NCI-H82 (cell line): ENCODE data around the gene PTPRM.

Experiments used
- DNase-seq: peaks from one replicate; lab custom pipeline; 2025; lab: John Stamatoyannopoulos, UW

The PTPRM gene

DNA sequence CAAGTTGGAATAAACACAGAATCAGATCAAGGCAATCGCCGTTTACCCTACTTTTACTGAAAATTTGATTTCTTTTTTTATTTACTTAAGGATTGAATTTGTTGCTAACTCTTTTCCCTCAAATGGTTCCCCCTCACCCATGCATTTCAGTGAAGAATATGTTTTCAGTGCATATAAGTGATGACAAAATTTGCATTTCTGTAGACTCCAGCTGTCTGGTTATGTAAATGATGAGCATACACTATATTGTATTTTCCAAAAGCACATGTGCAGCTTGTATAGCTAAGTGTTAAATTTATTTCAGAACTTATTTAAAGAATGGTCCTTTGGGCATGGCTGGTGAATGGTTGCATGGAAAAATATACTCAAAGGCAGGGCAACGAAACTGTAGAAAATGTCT lies 437.7 kb downstream of the PTPRM start:
- no peak for DNase-seq

DNA sequence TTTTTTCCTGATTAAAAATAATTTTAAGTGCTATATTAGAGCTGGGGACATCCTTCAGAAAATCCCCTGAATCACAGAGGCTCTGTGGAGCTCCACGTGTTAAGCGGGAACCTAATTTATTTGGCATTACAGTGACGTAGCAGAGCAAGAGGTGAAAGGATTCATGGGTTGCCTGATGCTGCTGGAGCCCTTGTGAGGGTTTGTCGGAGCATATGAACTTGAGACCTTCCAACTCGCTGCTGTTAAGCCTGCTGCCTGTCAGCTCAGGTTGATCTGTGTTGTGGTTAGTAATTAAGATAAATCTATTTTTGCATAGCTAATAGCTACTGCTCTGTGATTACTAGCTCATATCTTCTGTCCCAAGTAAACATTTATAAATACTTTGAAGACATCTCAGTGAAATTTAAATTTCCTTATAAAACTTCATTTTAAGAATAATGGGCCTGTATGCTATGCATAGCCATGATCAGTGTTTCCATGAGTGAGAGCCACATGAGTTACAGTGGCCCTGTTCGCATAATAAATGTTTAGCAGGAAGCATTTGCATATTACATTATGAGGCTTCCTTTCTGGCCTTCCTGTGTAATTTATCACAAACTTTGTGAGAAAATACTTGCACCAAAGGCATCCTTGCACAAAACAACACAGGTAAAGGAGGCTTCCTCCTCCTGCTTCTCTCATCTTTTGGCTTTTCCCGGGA lies 438.9 kb downstream of the PTPRM start:
- peak; percentile 73 for DNase-seq

DNA sequence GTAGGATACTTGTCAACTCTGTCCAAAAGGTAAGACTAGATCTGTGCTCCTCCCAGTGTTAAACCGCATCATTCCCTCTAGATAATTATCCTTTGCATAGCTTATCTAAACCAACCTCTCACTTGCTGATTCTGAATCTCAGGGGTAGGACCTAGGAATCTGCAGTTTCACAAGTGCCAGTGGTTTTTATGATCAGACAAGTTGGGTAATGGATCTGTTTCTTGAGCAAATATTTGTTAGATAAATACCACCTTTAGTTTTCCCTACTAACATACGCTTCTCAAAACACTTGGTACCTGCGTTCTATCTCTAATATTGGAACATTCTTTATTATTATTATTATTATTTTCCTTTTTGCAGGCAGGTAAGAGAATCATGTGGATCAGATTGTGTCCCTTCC lies 439.9 kb downstream of the PTPRM start:
- no peak for DNase-seq

DNA sequence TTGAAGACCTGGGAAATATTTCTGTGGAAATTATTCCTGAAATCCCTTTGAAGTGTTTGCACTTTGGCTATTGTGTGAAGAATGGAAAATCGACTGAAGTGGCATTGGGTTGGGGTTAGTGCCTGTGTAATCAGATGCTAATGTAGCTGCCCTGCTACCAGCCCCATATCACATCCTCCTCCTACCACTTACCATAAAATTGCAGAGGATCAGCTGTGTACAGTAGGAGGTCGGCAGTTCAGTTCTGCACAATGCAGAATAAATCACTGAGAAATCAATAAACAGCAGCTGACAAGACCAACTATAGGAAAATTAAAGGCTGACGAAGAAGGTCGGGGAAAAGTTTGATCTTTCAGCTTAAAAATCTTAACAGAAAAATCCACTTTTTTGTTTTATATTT lies 440.9 kb downstream of the PTPRM start:
- DNase-seq = no peak

DNA sequence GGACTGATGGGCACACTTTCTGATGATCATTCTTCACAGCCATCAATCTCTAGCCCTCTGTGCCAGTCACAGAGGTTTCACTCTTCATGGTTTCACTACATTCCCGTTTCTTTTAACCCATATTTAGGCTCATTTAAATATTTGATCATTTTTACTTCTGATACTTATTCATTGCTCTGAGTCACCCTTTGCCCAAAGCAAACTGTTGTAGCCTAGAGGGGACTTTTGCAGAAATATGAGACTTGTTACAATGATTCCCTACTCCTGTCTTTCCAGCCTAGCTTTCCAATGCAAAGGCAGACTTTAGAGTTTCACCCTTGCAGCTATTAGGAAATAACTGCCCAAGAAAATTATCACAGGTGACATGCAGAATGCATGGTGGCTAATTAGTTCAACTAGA lies 444.2 kb downstream of the PTPRM start:
- DNase-seq = no peak

DNA sequence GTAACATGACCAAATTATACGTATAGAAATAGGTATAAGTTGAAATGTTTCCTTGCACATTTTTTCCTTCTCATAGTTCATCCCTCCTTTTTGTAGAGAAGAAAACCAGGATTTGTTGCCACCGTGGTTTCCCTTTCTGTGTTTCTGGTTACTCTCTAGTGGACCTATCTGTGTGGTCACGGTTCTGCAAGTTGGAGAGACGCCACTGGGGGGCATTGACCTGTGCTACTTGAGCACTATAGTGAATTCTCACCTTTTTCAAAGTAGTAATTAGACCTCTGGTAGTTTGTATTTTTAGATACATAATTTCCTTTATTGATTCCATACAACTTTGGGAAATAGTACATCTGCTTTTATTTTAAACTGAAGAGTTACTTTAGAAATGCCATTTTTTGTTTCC lies 444.8 kb downstream of the PTPRM start:
- DNase-seq = peak; percentile 15

DNA sequence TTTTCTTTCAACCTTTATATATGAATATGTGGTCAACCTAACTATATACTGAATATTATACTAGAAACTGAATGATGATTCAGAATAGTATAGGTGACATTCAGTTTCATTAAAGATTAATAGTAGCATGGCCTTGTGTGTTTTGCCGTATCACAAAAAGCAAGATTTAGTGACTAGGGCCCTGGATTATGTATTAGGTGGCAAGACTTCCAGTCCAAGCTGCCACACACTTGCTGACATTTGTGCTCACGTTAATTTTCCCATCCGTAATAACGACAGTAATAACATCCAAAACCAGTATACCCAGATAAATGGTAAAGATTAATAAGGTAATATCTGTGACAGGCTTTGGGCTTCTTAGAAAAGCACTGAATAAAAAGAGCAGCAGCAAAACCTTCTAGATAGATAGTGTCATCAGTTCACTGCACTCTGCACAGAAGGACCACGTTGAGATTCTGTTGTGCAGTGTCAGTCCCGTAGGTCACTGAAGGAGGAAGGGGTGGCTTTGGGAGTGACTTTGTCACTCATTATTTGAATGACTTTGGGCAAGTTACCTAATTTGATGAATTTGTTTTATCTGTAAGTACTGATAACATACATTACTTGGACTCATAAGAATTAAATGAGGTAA lies 451.7 kb downstream of the PTPRM start:
- DNase-seq = no peak

DNA sequence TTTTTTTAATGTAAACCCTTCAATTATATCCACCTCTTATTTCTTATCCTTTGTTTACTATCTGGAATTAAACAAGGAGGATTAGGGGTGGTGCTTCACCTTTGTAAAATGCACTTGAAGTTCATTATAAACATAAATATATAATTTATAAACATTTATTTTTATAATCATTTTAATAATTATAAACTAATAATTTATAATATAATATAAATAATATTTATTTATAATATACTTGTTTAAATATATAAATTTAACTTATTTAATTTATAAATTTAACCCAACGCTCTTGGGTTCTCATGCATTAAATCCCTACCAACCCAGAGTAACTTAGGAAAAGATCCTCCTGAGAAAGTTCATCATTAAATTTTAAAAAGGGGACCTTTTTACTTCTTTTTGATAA lies 452.5 kb downstream of the PTPRM start:
- no peak for DNase-seq

DNA sequence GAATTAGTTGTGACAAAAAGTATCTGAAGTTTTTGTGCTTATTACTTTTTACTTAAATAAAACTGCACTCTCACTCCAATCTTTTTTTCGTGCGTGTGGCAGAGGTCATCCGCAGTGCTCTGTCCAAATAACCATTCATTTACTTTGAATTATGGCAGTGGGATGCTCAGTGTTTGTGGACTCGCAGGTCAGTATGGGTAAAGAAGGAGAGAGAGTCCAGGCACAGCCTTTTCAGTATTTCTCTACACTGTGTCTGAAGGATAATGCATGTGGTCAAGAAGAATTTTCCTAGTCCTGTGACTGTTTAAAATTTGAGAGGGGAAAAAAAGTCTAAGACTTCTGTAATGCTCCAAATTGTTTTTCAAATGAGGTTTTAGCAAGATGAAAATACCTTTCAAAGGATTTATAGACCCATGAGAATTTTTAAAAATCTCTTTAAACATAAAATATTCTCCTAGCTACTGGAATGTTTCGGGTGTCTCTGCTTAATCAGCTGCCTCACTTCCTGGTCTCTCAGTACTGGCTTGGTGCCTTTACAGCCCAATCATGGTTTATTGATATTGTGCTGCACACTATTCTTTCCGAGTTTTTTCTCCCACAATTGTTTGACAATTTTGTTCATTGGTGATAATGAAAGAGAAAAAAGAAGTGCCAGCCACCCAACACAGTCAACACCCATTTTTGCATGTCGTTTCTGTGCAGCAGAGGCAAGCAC lies 453.2 kb downstream of the PTPRM start:
- no peak for DNase-seq

DNA sequence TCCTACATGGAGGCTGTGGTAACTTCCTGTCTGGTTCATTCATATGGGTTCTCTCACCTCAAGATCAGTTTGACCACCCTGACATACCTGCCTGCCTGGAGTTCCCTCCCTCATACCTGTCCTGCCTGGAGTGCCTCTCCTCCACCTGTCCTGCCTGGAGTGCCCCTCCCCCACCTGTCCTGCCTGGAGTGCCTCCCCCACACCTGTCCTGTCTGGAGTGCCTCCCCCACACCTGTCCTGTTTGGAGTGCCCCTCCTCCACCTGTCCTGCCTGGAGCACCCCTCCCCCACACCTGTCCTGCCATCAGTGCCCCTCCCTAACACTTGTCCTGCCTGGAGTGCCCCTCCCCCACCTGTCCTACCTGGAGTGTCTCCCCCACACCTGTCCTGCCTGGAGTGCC lies 461.9 kb downstream of the PTPRM start:
- DNase-seq = no peak

DNA sequence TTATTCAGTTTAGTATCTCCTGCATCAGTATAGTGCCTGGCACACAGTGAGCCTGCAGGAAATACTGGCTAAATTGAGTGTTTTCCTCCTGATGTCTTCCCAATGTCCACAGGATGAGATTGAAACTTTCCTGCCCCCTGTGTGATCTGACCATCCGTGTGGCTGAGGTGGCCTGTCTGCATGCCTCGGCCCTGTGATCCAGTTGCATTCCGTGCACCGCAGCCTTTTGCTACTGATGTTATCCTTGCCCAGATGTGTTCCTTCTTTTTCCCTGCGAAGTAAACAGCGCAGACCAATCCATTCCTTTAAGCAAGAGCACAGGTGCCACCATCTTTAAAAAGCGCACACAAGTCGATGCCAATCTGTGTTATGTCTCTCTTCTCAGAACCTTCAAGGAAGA lies 462.6 kb downstream of the PTPRM start:
- DNase-seq = no peak

DNA sequence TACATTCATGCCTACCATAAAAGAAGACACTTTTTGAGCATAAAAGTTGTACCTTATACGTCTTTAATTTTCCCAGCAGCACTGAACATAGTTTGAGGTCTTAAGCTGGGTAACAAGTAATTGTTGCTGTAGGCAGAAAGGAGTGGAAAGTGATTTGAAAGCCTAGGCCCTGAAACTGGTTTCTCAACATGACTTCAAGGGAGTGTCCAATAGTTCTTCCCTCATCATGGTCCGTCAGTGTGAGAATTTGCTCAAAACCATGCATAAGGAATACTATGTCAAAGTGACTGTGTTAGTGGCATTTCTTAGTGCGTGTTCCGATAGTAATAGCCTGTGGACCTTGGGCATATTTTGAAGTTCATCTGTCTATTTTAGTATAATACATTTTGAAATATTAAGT lies 463.1 kb downstream of the PTPRM start:
- no peak for DNase-seq

DNA sequence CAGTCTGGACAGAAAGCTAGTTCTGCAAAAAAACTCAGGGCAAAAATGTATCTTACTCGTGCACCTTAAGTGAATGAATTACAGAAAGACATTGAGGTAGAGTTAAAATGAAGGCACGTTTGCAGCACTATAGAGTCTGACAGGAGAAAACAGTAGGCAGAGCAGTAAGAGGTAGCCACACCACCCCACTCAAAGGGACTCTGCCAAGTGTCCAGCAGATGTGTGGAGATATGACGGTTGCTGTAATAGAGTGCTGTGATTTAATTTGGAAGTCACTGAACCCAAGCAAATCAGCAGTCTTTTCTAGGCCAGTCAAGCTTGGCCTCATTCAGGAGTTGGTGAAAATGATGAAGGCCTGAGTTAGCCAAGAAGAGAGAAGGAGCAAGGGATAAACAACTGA lies 464.4 kb downstream of the PTPRM start:
- no peak for DNase-seq

DNA sequence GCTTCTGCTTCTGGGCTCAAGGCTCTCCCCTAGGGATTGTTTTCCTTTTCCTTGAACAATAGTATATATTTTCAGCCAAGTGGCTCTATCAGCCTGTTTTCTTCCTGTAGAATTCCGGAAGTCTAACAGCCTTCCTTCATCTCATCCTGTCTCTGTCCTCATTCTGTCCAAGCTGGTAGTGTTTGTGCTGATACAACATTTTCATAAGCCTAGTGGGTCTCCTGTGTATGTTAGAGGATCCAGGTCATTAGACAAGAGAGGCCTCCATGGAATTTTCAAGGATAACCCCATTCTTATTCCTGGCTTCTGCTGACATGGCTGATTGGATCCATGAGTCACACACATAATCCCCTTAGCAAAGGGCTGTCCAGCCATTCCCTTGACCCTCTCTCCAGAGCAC lies 467.6 kb downstream of the PTPRM start:
- no peak for DNase-seq

DNA sequence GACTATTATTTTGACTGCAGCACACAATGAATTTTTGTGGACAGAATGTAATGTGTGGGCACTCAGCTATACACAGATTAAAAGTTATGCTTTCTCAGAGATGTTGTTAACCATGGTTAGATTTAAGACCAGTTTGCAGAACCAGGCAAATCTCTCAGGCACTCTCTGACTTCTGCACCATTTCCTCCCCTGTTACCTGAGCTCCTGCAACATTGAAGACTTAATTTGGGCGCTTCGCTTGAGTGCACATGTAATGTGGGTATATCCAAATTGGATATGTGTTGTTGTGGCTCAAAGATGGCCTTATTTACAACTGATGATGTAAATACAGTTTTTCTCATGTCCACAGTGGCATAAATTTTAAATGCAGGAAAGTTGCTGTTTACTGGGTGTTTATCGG lies 469.4 kb downstream of the PTPRM start:
- DNase-seq = no peak

DNA sequence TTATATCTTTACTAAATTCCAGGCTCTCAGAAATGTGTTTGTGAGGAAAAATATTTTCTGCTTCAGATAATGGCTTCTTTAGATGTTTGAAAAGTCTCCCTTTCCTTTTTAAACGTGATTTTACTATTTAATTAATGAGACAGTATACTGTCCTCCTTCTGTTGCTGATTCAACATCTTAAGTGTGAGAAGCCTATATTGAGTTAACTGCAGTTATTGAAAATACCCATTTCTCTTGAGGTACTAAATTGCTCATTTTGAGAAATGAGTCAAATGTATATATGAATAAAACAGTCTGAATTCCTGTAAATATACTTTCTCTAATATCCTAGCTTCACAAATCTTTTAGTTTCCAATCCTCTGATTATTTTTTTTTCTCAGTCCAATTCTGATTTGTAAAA lies 470.2 kb downstream of the PTPRM start:
- no peak for DNase-seq

DNA sequence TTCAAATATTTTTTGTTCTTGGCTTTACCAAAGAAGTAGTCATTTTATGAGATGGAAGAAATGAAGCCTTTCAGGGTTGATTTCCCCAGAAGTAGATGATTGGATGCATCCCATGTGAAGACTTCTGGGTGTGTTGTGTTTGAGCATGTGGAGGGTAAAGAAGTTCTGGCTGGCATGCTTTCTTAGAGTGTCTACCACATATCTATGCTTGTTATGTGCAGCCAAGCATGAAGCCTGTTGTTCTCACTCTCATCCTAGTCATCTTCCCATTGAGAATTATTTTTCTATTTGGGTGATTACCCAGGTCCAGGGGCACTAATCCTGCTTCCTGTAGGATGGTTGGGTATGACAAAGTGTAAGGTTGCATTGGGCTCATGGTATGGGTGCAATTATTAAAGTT lies 472.9 kb downstream of the PTPRM start:
- no peak for DNase-seq

DNA sequence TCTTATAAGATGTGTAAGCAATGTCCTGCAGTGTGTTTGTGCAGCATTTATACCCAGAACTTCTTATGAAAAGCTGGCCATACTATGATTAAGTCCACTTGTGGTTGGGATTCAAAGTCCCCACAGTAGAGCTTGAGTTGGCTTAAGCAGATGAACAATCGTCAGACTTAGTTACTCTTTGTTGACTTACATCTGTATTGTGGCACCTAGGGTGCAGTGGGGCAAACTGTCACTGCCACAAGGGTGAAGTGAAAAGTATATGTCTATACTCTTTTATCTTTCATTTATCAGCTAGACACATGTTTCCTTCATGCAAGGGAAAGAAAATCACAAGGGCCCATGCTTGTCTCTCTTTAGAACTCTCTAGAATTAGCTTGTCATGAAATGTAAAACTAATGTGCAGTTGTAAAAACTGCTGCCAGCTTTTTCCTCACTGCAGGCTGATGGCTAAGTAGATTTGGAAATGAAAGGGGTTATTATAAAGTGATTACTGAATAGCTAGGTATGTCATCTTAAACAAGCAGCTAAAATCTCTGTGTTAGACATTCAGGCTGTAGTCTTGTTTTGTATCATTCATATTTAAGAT lies 474.5 kb downstream of the PTPRM start:
- peak; percentile 25 for DNase-seq

DNA sequence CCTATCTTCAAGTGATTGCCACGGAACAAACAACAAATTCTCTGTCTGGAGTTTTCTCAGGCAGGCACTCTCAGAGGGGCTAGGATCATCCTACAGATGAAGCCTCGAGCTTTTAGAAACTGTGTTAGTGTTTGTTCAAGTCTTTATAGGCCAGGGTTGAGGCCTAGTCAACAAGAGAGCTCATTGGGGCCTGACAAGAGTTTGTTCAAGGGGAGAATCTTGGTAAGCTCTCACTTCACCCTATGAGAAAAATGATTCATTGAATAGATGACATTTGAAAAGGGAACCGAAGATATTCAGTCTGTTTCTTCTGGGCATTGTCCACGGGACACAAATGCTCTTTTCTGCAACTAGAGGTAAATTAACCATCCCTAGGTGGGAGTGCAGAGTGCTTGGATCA lies 476.9 kb downstream of the PTPRM start:
- no peak for DNase-seq

DNA sequence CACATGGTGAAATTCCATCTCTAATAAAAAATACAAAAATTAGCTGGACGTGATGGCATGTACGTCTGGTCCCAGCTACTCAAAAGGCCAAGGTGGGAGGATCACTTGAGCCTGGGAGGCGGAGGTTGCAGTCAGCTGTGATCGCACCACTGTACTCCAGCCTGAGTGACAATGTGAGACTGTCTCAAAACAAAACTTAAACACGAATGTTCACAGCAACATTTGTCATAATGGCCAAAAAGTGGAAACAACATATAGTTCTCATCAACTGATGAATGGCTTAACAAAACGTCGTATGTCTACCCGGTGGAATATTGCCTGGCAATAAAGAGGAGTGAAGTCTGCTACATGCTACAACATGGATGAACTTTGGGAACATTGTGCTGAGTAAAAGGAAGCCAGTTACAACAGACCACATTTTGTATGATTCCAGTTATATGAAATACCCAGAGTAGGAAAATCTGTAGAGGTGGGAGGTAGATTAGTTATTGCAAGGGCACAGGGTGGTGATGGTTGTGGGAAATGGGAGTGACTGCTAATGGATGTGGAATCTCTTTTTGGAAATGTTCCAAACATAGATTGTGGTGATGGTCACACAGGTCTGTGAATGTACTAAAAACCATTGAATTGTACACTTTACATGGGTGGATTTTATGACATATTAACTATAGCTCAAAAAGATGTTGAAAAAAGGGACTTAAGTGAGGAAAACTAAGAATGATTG lies 478.2 kb downstream of the PTPRM start:
- DNase-seq = no peak

DNA sequence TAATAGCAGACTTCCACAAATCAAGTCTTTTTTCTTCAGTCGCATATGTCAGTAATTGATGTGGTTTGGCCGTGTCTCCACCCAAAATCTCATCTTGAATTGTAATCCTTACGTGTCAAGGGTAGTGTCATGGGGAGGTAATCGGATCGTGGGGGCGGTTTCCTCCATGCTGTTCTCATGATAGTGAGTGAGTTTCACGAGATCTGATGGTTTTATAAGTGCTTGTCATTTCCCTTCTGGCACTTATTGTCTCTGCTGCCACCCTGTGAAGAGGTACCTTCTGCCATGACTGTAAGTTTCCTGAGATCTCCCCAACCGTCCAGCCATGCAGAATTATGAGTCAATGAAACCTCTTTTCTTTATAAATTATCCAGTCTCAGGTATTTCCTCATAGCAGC lies 478.8 kb downstream of the PTPRM start:
- DNase-seq = no peak

DNA sequence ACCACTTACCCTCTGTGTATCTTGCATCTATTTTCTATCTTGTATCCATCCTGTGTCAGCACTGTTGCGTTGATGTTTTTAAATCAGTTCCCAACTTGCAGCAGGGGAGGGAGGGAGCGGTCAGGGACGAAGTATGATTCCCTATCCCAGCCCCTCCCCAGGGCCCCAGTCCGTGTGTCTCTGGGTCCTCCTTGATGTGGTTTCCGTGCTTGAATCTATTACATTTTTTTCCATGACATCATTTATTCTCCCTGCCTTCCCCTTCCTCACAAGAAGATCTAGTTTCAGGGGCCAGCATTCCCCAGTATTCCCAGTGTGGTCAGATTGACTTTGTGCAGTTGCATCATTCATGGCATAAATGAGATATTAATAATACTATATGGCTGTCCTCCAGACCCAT lies 479.3 kb downstream of the PTPRM start:
- no peak for DNase-seq

DNA sequence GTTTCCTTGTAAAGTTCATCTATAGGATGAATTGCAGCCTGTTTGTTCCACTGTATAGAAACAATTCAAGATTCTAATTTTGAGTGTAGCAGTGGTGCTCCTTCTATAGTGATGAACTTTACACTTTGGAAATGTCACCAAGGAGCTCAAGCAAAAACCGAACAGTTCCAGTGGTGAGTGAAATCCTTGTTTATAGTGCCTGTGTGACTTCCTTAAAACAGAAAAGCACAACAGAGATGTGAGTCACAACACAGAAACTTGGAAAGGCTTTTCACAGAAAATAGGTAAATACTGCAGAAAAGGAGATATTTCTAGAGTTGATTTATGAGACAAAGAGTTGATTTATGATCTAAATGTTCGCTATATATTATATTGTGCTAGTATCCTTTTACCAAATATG lies 482.0 kb downstream of the PTPRM start:
- no peak for DNase-seq
